Activated CD4-positive, alpha-beta T cell treated with anti-CD3 and anti-CD28 coated beads, Interleukin-2, amount 10 ng/mL, durations not matched to agents 24 days and 14 days (primary cell): ENCODE data around the gene SF3B2. TPM values are rescaled to one million over a fixed set of nuclear protein-coding genes. Genes with fewer than 3 reads are reported as not detected.
"Not testable (repeated sequence)": the region's sequence is repeated elsewhere in the genome, so short reads cannot be mapped to it uniquely, and the experiment has no call there.

Experiments
- DNase-seq: peaks from one replicate; pipeline ENCODE4 v3.0.0; 2022
- H3K27ac Mint-ChIP-seq: one replicate; pipeline ENCODE4 v1.8.0; 2022; ENCODE audit warnings: mild to moderate bottlenecking, mixed read lengths
- H3K27me3 Mint-ChIP-seq: one replicate; pipeline ENCODE4 v1.8.0; 2022; ENCODE audit warnings: mixed read lengths
- H3K36me3 Mint-ChIP-seq: one replicate; pipeline ENCODE4 v1.8.0; 2022; ENCODE audit warnings: low read depth, mild to moderate bottlenecking, mixed read lengths
- H3K4me1 Mint-ChIP-seq: one replicate; pipeline ENCODE4 v1.8.0; 2021; ENCODE audit warnings: mixed read lengths
- H3K4me3 Mint-ChIP-seq: one replicate; pipeline ENCODE4 v1.8.0; 2022; ENCODE audit warnings: mild to moderate bottlenecking, moderate library complexity, mixed read lengths
- H3K9me3 Mint-ChIP-seq: one replicate; pipeline ENCODE4 v1.8.0; 2021; ENCODE audit warnings: mixed read lengths
- intact Hi-C: fragments of 100-400 bp; cut with micrococcal nuclease; formaldehyde crosslinking; loops from one replicate; pipeline ENCODE4 v1.15.1; 2023
- total RNA-seq: library from RNA; stranded (reverse); gene quantifications from 2 replicates; pipeline ENCODE4 v1.2.3, GENCODE V29; 2022

The SF3B2 gene, protein sequence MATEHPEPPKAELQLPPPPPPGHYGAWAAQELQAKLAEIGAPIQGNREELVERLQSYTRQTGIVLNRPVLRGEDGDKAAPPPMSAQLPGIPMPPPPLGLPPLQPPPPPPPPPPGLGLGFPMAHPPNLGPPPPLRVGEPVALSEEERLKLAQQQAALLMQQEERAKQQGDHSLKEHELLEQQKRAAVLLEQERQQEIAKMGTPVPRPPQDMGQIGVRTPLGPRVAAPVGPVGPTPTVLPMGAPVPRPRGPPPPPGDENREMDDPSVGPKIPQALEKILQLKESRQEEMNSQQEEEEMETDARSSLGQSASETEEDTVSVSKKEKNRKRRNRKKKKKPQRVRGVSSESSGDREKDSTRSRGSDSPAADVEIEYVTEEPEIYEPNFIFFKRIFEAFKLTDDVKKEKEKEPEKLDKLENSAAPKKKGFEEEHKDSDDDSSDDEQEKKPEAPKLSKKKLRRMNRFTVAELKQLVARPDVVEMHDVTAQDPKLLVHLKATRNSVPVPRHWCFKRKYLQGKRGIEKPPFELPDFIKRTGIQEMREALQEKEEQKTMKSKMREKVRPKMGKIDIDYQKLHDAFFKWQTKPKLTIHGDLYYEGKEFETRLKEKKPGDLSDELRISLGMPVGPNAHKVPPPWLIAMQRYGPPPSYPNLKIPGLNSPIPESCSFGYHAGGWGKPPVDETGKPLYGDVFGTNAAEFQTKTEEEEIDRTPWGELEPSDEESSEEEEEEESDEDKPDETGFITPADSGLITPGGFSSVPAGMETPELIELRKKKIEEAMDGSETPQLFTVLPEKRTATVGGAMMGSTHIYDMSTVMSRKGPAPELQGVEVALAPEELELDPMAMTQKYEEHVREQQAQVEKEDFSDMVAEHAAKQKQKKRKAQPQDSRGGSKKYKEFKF
- 283 and 284 TPM in 2 replicates for total RNA-seq

DNA sequence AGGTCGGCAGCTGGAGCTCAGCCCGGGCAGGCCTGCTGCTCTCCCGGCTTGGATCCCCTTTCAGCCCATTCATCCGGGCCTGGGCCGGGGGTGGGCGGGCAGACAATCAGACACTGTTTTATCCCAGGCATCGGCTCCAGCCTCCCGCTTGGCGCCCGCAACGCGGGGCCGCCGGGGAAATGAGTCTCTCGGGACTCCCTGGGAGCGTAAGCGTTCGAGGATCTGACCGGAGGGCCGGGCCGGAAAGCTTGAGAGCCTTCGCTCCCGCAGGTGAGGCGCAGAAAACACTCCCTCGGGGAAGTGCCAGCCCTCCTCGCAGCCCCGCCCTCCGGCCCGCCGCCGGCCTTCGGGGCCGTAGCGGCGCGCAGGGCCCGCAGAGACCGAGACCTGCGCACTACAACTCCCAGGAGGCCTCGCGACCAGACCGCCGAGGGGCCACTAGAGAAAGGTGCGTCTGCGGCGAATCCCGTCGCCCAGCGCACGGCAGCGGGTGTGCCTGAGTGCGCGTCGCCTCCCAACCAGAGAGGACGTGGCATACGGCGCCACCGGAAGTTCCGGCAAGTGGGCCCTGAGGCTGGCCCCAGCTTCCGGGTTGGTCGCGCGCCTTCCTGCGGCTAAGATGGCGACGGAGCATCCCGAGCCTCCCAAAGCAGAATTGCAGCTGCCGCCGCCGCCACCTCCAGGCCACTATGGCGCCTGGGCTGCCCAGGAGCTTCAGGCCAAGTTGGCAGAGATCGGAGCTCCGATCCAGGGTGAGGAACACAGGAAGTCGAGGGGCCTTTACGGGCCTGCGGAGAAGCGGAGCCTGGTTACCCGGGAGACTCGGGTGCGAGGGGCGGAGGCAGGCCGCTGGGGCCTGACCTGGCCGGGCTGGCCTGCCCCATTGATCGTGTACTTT is at the start of gene SF3B2:
SF3B2 (plus strand) TSS at position 599 of the 898 bp plus-strand sequence; CDS start at position 620, 21 bp downstream.
- peak within 1 kb of the TSS; percentile 88 for H3K4me3 Mint-ChIP-seq
- intact Hi-C loops, result loop anchor here (1.0 kb wide), 3 partner anchors 16 to 194 kb away; partner anchors contain the start of genes BANF1, CFL1 and EIF1AD
- H3K27ac Mint-ChIP-seq, result peak within 1 kb of the TSS; percentile 97
- DNase-seq, result peak; percentile 99
- H3K36me3 Mint-ChIP-seq, result peaks cover 33% of the 10 kb centered on the region
- peaks cover 21% of the 10 kb centered on the region for H3K4me1 Mint-ChIP-seq
- peaks cover 6% of the 10 kb centered on the region for H3K27me3 Mint-ChIP-seq
- no peaks in the 10 kb centered on the region for H3K9me3 Mint-ChIP-seq

DNA sequence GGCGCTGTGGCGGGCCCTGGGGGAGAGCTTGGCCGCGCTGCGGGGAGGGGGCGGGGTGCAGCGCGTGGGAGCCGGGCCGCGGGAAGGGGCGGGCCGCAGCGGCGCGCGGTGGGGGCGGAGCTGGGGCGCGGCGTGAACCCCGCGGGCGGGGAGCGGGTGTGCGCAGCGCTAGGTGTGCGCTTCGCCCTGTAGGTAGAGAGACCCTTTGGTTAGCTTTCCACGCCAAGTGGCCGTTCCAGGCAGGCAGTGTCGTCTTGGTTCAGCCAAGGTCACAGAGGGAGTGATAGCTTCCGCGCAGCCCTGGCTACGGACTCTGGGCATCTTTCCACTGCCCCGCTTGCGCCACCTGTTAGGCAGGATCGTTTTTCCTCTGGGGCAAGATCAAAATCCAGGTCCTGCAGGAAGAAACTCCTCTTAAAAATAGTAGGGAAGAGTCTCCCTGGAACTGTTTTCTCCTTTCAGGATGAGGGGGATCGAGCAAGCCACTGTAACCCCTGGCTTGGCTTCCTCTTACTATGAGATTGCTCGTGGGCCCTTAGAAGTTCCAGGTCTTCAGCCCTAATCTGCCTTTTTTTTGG is 49.4 kb upstream of the SF3B2 start:
- peak overlapping the region; percentile 100 for H3K4me3 Mint-ChIP-seq
- H3K27ac Mint-ChIP-seq, result peak overlapping the region; percentile 99
- H3K36me3 Mint-ChIP-seq, result peaks cover 55% of the 10 kb centered on the region
- peaks cover 27% of the 10 kb centered on the region for H3K4me1 Mint-ChIP-seq
- intact Hi-C loops, result loop anchor here (1.0 to 5.0 kb wide), 9 partner anchors 13 to 387 kb away; partner anchors contain the start of genes CFL1, FOSL1, KAT5 and PCNX3
- no peaks in the 10 kb centered on the region for H3K9me3 Mint-ChIP-seq
- no peaks in the 10 kb centered on the region for H3K27me3 Mint-ChIP-seq
- no peak for DNase-seq

DNA sequence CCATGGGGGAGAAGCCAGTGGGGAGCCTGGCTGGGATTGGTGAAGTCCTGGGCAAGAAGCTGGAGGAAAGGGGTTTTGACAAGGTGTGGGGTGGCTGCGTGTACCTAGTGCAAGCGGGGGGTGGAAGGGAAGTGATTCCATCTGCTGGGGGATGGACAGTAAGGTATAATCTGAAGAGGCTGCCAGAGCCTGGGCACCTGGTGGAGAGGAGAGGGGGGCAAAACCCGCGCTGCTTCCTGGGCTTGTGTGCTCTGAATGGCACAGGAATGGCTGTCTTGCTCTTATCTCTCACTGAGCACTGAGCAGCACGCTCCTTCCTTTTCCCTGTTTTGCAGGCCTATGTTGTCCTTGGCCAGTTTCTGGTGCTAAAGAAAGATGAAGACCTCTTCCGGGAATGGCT is 48.9 kb upstream of the SF3B2 start:
- intact Hi-C loops, result loop anchor here (5.0 kb wide), 1 partner anchor 264 kb away; the partner anchor contains the start of gene RAB1B
- Mint-ChIP-seq H3K4me3 (peak overlapping the region; percentile 100), H3K4me1 (peaks cover 25% of the 10 kb centered on the region), H3K27me3 (no peaks in the 10 kb centered on the region), H3K36me3 (peaks cover 51% of the 10 kb centered on the region), H3K9me3 (no peaks in the 10 kb centered on the region), H3K27ac (peak overlapping the region; percentile 84)
- DNase-seq, result no peak

DNA sequence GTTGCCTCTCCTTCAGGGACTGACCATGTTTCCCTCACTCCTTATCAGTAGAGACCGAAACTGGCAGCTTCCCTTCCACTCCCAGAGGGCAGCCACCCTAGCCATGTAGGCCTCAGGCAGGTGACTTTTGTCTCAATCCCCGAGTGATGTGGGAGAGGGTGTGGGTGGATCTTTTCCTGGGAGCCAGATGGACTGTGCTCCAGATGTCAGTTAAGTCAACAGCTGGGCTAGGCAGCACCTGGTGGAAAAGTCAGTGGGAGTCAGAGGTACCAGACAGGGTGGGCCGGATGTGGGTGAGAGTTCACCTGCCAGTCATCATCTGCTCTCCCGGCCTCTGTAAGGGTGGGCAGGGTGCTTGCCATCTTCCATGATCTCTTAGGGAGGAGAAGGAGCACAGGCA is 48.0 kb upstream of the SF3B2 start:
- intact Hi-C loops, result loop anchor here (5.0 kb wide), 1 partner anchor 263 kb away; the partner anchor contains the start of gene RAB1B
- H3K27me3 Mint-ChIP-seq, result no peaks in the 10 kb centered on the region
- H3K4me3 Mint-ChIP-seq, result peak overlapping the region; percentile 57
- H3K4me1 Mint-ChIP-seq, result peaks cover 23% of the 10 kb centered on the region
- H3K9me3 Mint-ChIP-seq, result no peaks in the 10 kb centered on the region
- no peak overlapping the region for H3K27ac Mint-ChIP-seq
- DNase-seq, result no peak
- peaks cover 42% of the 10 kb centered on the region for H3K36me3 Mint-ChIP-seq

DNA sequence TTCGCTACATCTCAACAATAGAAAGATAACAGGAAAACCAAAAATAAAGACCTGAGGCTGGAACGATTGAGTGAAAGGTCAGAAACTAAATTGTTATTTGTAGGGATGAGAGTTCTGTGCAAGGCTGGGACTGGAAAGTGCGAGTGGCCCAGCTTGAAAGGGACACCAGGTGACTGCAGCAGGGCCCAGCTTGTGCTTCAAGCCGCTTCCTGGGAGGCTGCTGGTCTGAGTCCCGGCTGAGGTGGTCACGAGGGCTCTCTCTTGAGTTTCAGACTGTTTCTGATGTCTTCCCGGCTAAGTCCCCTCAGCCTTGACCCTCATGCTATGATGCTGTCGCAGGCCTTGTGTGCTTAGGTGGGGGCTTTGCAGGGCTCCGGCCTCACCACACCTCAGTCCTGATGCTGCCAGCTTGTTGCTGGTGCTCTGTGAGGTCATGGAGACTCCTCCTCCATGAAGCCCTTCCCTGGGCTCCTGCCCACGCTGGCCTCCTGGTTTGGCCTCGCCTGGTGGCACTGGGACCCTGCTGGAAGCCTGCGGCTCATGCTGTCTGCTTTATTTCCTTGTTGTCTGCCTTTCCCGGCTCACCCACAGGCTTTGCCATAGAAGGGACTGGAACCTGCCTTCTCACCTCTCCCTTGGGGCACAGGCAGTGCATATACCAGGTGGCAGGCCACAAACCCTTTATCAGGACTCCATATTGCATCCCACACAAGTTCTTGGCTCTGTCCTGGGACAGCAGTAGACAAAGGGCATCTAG is 45.9 kb upstream of the SF3B2 start:
- Mint-ChIP-seq H3K4me1 (peaks cover 11% of the 10 kb centered on the region), H3K27me3 (peaks cover 8% of the 10 kb centered on the region), H3K4me3 (no peak overlapping the region), H3K36me3 (peaks cover 26% of the 10 kb centered on the region), H3K27ac (no peak overlapping the region), H3K9me3 (no peaks in the 10 kb centered on the region)
- no peak for DNase-seq
- intact Hi-C loops, result no loop called here

DNA sequence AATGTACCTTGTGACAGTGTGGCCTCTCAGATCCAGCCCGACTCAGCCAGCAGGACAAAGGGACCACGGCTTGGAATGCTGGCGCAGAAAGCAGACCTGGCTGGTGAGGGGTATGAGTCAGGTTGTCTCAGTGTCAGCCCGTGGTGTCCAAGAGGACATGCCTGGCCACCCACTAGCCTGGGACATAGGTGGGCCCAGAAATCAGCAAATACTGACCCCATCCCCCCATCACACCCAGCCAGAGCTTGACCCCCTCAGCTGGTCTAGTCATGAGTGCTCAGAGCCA is 45.3 kb upstream of the SF3B2 start:
- no peak for DNase-seq
- H3K4me1 Mint-ChIP-seq, result peaks cover 11% of the 10 kb centered on the region
- intact Hi-C loops, result no loop called here
- no peaks in the 10 kb centered on the region for H3K9me3 Mint-ChIP-seq
- no peak overlapping the region for H3K27ac Mint-ChIP-seq
- no peak overlapping the region for H3K4me3 Mint-ChIP-seq
- H3K36me3 Mint-ChIP-seq, result peaks cover 24% of the 10 kb centered on the region
- peaks cover 11% of the 10 kb centered on the region for H3K27me3 Mint-ChIP-seq

DNA sequence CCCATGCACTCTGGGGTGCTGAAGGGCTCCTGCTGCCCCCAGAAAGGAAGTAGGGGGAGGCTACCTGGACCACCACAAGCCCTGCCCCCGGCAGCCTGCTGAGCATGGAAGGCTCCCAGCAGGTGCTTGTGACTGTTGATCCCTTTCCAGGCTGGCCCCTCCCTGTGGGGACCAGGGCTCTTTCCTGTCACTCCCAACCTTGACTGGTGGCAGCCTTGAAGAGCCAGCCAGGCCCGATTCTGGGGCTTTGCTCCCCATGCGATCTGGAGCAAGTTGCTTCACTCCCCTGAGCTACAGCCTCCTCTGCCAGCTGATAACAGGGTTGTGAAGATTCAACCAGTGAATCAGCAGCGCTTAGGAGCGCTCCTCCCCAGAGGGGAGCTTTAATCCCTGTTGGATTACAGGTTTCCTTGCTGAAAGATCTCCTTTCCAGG is 44.9 kb upstream of the SF3B2 start:
- H3K4me1 Mint-ChIP-seq, result peaks cover 9% of the 10 kb centered on the region
- H3K27ac Mint-ChIP-seq, result no peak overlapping the region
- intact Hi-C loops, result no loop called here
- no peak overlapping the region for H3K4me3 Mint-ChIP-seq
- H3K9me3 Mint-ChIP-seq, result no peaks in the 10 kb centered on the region
- H3K27me3 Mint-ChIP-seq, result peaks cover 12% of the 10 kb centered on the region
- H3K36me3 Mint-ChIP-seq, result peaks cover 21% of the 10 kb centered on the region
- DNase-seq, result no peak

DNA sequence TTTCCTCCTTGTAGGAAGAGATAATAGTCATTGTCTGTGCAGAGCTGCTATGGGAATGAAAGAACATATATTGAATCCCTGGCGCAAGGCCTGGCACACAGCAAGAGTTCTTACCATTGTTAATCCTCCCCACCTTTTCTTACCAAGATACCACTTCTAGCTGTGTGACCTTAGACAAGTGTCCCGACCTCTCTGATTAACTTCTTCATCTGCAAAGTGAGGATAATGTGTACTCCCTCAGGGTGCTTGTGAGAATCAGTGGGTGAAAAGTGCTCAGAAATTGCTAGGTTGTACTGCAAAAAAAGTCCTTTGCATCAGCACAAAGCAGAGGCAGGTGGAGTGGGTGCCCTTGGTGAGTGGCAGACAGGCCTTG is 44.1 kb upstream of the SF3B2 start:
- Mint-ChIP-seq H3K27ac (no peak overlapping the region), H3K9me3 (no peaks in the 10 kb centered on the region), H3K4me3 (no peak overlapping the region), H3K27me3 (peaks cover 17% of the 10 kb centered on the region), H3K4me1 (peaks cover 6% of the 10 kb centered on the region), H3K36me3 (peaks cover 18% of the 10 kb centered on the region)
- intact Hi-C loops, result no loop called here
- DNase-seq, result no peak

DNA sequence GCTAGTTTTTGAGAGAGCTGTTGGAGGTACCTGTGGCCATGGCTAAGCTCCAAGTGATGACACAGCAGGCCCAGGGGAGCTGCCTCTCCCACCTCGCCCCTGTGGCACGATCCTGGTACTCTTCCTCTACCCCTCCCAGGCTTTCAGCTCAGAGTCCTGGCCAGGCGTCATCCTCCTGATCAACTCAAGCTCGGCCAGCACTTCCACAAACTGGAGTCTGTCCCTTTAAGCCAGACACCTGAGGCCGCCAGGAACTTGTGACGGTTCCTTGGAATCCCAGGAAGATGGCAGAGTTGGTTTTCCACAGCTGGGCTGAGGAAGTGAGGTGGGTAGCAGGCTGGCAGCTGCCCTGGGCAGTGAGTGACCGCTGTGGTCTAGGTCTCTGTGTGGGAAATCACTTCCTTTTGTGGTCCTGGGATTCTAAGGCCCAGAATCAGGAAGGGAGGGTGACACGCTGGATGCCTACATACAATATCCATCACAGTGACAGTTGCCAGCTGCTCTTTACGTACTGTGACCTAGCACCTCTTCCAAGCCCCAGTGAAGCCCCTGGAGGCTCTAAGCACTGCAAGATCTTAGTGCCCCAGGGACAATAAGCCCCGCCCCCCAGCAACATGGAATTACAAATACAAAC is 43.6 kb upstream of the SF3B2 start:
- intact Hi-C loops, result no loop called here
- H3K9me3 Mint-ChIP-seq, result no peaks in the 10 kb centered on the region
- H3K4me3 Mint-ChIP-seq, result no peak overlapping the region
- H3K36me3 Mint-ChIP-seq, result peaks cover 17% of the 10 kb centered on the region
- H3K27ac Mint-ChIP-seq, result no peak overlapping the region
- peaks cover under 1% of the 10 kb centered on the region for H3K4me1 Mint-ChIP-seq
- H3K27me3 Mint-ChIP-seq, result peaks cover 20% of the 10 kb centered on the region
- peak; percentile 54 for DNase-seq

DNA sequence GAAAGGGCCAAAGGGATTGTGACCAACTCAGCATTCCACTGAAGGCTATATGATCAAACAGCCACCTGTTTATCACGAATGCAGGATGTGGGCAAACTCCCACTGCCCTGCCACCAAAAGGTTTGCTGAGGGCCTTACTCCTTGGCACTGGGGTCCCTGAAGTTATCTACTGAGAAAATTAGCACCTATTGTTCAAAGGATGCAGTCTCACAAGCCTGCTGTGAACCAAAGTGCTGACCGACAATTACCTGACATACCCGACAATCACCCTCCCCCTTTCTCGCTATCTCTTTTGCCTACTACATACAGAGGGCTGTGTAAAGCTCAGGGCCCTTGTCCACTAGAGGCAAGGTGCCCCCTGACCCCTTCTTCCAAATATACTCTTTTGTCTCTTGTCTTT is 42.1 kb upstream of the SF3B2 start:
- DNase-seq, H3K36me3 Mint-ChIP-seq, H3K4me1 Mint-ChIP-seq, intact Hi-C loops, H3K4me3 Mint-ChIP-seq, H3K9me3 Mint-ChIP-seq, H3K27ac Mint-ChIP-seq: not testable (repeated sequence)
- peaks cover 21% of the 10 kb centered on the region for H3K27me3 Mint-ChIP-seq

DNA sequence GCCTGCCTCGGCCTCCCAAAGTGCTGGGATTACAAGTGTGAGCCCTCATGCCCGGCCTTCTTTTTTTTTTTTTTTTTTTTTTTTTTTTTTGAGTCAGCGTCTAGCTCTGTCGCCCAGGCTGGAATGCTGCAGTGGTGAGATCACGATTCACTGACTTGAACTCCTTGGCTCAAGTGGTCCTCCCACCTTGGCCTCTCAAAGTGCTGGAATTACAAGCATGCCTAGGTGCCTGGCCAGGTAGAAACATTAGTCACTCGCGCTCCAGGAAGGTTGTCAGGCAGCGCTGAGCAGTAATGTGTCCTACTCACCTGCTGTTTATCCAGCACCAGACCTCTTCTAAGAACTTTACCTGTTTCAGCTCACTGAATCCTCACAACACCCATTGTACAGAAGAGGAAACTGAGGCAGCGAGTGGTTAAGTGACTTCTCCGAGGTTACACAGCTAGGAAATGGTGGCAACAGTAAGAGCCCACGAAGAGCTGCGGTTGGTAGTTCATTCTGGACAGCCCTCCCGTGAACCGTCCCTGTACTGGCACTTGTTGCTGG is 40.9 kb upstream of the SF3B2 start:
- H3K27me3 Mint-ChIP-seq, result peaks cover 21% of the 10 kb centered on the region
- no peak for DNase-seq
- H3K36me3 Mint-ChIP-seq, result peaks cover 2% of the 10 kb centered on the region
- H3K4me3 Mint-ChIP-seq, result no peak overlapping the region
- intact Hi-C loops, result no loop called here
- H3K27ac Mint-ChIP-seq, result no peak overlapping the region
- H3K9me3 Mint-ChIP-seq, result no peaks in the 10 kb centered on the region
- H3K4me1 Mint-ChIP-seq, result no peaks in the 10 kb centered on the region

DNA sequence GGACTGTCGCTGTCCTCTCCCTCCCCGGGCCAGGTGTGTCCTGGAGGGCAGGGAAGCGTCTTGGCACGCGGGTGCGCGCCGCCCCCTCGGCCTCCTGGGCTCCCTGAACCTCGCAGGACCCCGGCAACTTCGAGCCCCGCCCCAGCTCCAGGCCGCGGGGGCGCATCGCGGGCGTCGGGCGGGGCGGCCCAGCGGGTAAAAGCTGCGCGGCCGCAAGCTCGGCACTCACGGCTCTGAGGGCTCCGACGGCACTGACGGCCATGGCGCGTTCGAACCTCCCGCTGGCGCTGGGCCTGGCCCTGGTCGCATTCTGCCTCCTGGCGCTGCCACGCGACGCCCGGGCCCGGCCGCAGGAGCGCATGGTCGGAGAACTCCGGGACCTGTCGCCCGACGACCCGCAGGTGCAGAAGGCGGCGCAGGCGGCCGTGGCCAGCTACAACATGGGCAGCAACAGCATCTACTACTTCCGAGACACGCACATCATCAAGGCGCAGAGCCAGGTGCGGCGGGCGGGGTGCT is 40.3 kb upstream of the SF3B2 start, which contains the start of gene CST6:
CST6 (plus strand) TSS at position 224 of the 519 bp plus-strand sequence; CDS start at position 261, 37 bp downstream.
- intact Hi-C loops, result no loop called here
- H3K36me3 Mint-ChIP-seq, result no peaks in the 10 kb centered on the region
- peaks cover 21% of the 10 kb centered on the region for H3K27me3 Mint-ChIP-seq
- H3K27ac Mint-ChIP-seq, result no peak within 1 kb of the TSS
- H3K9me3 Mint-ChIP-seq, result no peaks in the 10 kb centered on the region
- H3K4me1 Mint-ChIP-seq, result no peaks in the 10 kb centered on the region
- H3K4me3 Mint-ChIP-seq, result no peak within 1 kb of the TSS
- DNase-seq, result no peak
